DMS114 treated with DMSO at 0.1 percent for 48 hours (cell line): Measurements from ENCODE around the gene PLA2G4E.

Source experiments
- DNase-seq: peaks from one replicate; lab custom pipeline; 2025; ENCODE audit not compliant: unreplicated experiment; lab: John Stamatoyannopoulos, UW

PLA2G4E gene

DNA sequence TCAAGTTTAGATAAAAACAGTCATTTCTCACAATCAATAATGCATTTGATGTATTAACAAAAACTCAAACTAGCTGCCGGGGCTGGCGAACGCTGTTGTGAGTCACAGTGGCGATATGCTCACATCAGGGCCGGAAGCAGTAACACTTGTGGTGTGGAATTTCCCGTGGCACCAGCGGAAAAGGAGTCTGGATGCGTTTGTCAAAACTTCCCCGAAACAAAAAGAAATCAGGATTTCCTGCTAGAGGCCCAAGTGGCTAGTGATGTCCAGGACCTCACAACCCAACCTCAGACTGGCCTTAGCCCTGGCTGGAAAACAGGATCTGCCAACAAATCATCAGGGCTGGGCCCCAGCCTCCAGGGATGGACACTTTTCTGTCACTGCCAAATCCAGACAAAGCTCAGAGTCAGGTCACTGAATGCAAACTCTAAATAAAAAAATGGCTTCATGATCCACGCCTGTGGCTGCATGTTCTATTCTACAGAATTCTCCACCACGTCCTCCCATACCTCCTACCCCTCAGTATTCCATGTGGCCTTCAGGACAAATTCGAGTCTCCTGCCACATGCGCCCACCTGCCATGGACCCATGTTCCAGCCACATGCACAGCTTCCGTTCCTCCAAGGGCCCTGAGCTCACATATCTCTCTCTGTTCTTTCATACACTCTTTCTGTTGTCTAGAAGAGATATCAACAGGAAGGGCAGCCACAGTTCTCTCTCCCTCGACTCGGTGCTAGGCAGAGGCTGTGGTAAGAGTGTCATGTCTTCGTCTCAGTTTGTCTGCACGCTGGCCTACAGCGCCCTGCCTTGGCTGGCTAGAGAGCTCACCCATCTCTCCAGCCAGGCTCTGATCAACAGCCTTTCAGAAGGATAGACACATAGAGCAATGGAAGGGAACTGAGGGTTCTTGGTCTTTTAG, 83.9 kb downstream of the PLA2G4E start:
- DNase-seq, result no peak

DNA sequence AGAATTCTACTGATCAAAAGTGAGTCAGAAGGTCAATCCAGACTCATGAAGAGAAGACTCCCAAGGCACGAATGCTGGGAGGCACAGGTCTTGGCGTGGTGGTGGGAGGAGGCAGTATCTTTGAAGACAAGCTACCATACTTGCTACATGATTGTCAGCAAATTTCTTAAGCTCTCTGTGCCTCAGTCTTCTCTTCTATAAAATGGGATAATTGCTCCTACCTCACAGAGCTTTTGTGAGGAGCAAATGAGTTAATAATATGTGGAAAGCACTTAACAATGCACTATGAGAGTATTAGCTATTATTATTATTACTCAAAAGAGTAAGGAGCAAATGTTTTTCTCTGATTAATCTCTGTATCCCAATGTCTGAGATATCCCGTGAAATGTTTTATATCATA, 84.7 kb downstream of the PLA2G4E start:
- DNase-seq, result no peak

DNA sequence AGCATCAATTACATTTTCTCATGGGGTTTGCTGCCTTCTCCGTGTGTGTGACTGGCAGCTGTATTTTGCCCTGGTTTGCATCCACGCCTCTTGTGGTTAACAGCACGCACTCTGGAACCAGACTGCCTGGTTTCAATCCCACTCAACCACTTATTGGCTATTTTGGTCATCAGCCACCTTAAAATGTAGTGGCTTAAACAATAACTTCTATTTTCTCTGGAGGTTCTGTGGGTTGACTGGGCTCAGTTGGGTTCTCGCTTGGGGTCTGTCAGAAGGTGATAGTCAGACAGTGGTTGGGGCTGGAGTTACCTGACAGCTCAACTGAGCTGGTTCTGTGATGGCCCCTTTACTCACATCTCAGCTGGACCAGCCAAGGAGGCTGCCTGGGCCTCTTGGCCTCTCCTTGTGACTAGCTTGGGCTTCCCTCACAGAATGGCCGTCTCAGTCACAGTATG, 85.2 kb downstream of the PLA2G4E start:
- DNase-seq, result no peak

DNA sequence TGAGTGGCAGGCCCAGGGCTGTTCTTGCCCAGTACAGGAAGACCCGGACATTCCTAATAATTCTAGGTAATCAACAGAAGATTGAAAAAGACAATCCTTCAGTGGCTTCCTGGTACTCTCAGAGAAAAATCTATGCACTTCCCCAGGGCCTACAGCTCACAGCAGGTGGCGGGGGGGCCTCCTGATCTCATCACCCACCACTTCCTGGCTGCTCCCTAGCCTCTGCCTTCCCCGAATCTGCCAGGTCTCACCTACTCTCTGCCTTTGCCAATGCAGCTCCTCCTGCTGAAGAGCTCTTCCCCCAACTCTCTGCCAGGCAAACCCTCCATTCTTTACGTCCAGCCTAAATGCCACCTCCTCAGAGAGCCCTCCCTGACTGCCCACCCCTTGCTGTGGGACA, 86.0 kb downstream of the PLA2G4E start:
- DNase-seq, result no peak

DNA sequence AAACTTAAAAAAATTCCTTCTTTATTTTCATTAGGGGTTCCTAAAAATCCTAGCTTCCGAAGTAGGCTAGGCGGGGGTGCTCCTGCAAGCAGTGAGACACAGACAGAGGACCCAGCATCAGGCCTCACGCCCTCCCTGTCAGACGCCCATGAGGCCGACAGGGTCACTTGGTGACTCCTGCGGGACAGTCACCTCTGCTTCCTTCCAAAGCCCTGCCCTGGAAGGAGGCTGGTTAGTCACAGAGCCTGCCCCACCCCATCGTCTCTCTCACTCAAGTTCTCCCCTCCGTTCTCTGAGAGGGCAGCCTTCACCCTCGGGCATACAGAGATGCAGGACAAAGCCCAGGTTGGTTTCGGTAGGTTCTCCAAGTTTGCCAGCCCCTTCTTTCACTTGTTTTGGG, 87.1 kb downstream of the PLA2G4E start:
- DNase-seq, result no peak

DNA sequence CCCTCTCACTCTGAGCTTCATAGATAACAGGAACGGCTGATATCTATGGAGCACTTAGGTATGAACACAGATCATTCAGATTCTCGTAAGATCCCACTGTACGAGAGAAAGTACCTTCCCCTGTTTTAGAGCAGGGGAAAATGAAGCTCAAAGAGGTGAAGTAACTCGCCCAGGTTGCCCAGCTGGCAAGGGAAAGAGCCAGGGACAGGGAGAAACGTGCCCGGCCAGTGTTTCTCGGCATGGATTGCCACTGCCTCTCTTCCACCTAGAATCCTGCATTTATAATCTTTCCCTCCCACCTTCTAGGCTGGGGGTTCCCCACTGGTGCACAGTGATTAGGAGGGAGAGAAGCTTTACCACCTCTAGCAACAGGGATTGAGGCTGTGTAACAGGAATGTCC, 87.5 kb downstream of the PLA2G4E start:
- no peak for DNase-seq

DNA sequence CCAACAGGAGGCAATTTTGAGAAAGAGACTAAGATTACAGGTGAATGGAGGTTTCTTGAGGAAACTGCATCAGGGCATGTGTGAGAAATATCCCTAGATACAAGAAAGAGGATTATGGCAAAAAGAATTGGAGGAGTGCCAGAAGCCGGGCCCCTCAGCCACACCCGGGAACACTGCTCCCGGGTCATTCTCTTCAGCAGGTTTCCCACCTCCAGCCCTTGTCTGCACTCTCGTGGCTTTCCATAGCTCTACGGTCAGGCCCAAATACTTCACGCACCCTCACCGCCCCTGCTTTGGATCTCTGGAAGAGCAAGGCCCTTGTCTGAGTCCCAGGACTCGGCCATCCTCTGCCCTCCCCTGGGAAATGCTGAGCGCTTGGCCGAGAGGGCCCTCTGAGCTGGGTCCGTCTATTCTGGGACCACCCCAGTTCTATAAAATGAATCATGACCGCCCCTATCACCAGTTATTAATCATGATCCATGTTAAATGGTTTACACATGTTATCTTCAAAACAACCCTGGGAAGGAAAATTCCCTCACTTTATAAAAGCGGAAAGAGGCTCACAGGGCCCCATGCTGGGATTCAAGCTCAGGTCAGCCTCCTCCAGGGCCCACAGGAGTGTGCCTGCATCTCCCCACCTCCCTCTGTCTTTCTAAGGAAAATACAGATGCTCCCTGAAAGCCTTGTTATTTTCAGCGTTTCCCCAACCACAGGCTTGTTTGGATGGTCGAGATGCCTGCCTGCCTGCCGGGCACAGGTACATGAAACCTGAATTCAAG, 88.1 kb downstream of the PLA2G4E start:
- no peak for DNase-seq

DNA sequence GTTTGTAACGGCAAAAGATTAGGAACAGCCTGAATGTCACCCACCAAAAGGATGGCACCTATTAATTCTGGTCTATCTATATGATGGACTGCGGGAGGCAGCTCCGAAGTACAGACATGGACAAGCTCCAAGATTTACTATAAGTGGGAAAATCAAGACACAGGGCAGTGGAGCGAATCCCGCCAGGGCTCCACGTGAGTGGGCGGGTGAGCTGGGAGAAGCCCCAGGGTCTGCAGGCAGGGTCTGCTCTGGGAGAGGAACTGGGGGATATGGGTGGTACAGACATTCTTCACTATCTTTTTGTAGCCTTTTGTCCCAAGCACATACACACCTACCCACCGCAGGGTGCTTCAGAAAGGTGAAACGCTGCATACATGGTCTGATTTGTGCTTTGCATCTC, 88.7 kb downstream of the PLA2G4E start:
- DNase-seq, result no peak
